H9 (cell line): ENCODE measurements around the gene NVL. TPM values are rescaled to one million over a fixed set of nuclear protein-coding genes. Genes with fewer than 3 reads are reported as not detected.

Experiments used
- DNase-seq: peaks from one replicate; pipeline ENCODE4 v3.0.0-alpha.2; 2017
- H2AFZ ChIP-seq: one replicate; pipeline ENCODE4 v1.6.1; 2013; ENCODE audit warnings: mild to moderate bottlenecking, low read length, control low read depth, moderate library complexity
- H2AK5ac ChIP-seq: 2 replicates; pipeline ENCODE4 v1.6.1; 2013; ENCODE audit warnings: low read length, control low read depth, mixed read lengths; ENCODE audit not compliant: insufficient read length
- H2BK120ac ChIP-seq: one replicate; pipeline ENCODE4 v1.6.1; 2013; ENCODE audit warnings: low read depth, mild to moderate bottlenecking, low read length, control low read depth, inconsistent platforms; ENCODE audit not compliant: poor library complexity, severe bottlenecking
- H2BK12ac ChIP-seq: 2 replicates; pipeline ENCODE4 v1.6.1; 2013; ENCODE audit warnings: low read length, control low read depth, mixed read lengths, low read depth; ENCODE audit not compliant: insufficient read length
- H2BK15ac ChIP-seq: 2 replicates; pipeline ENCODE4 v1.6.1; 2013; ENCODE audit warnings: low read depth, low read length, control low read depth
- H2BK20ac ChIP-seq: one replicate; pipeline ENCODE4 v1.6.1; 2013; ENCODE audit warnings: low read depth, mild to moderate bottlenecking, low read length, control low read depth, inconsistent platforms; ENCODE audit not compliant: poor library complexity, severe bottlenecking
- H2BK5ac ChIP-seq: 2 replicates; pipeline ENCODE4 v1.6.1; 2013; ENCODE audit warnings: low read length, control low read depth, mixed read lengths; ENCODE audit not compliant: insufficient read length
- H3K14ac ChIP-seq: 2 replicates; pipeline ENCODE4 v1.6.1; 2013; ENCODE audit warnings: low read length, control low read depth; ENCODE audit not compliant: insufficient read depth
- H3K18ac ChIP-seq: 2 replicates; pipeline ENCODE4 v1.6.1; 2013; ENCODE audit warnings: low read depth, mild to moderate bottlenecking, mixed read lengths, low read length, control low read depth; ENCODE audit not compliant: insufficient read length
- H3K23ac ChIP-seq: 2 replicates; pipeline ENCODE4 v1.6.1; 2013; ENCODE audit warnings: low read length, control low read depth, mixed read lengths, low read depth; ENCODE audit not compliant: insufficient read length
- H3K23me2 ChIP-seq: 2 replicates; pipeline ENCODE4 v1.6.1; 2013; ENCODE audit warnings: low read depth, mild to moderate bottlenecking, mixed read lengths, low read length, control low read depth; ENCODE audit not compliant: insufficient read length, poor library complexity, severe bottlenecking
- H3K27ac ChIP-seq: 2 replicates; pipeline ENCODE4 v1.5.1; 2013; ENCODE audit warnings: low read length, control low read depth, mixed read lengths, low read depth; ENCODE audit not compliant: insufficient read length
- H3K27me3 ChIP-seq: 2 replicates; pipeline ENCODE4 v1.6.1; 2013; ENCODE audit warnings: low read length, control low read depth, inconsistent platforms; ENCODE audit not compliant: insufficient read depth
- H3K4ac ChIP-seq: 2 replicates; pipeline ENCODE4 v1.6.1; 2013; ENCODE audit warnings: low read depth, mild to moderate bottlenecking, control low read depth, inconsistent platforms, low read length, moderate library complexity
- H3K4me1 ChIP-seq: 2 replicates; pipeline ENCODE4 v1.6.1; 2013; ENCODE audit warnings: low read length, control low read depth, inconsistent platforms; ENCODE audit not compliant: insufficient read depth
- H3K4me2 ChIP-seq: 2 replicates; pipeline ENCODE4 v1.6.1; 2013; ENCODE audit warnings: low read length, control low read depth, mixed read lengths; ENCODE audit not compliant: insufficient read length, insufficient read depth
- H3K56ac ChIP-seq: 2 replicates; pipeline ENCODE4 v1.6.1; 2013; ENCODE audit warnings: low read depth, mild to moderate bottlenecking, mixed read lengths, low read length, control low read depth; ENCODE audit not compliant: insufficient read length
- H3K79me1 ChIP-seq: 2 replicates; pipeline ENCODE4 v1.6.1; 2013; ENCODE audit warnings: low read depth, mild to moderate bottlenecking, moderate library complexity, low read length, control low read depth, inconsistent platforms; ENCODE audit not compliant: insufficient read depth, poor library complexity, severe bottlenecking
- H3K79me2 ChIP-seq: 2 replicates; pipeline ENCODE4 v1.6.1; 2013; ENCODE audit warnings: low read length, control low read depth, inconsistent platforms; ENCODE audit not compliant: insufficient read depth
- H3K9ac ChIP-seq: 2 replicates; pipeline ENCODE4 v1.6.1; 2013; ENCODE audit warnings: low read length, control low read depth, mixed read lengths; ENCODE audit not compliant: insufficient read length; ENCODE audit errors: extremely low read depth
- H3K9me3 ChIP-seq: one replicate; pipeline ENCODE4 v1.6.1; 2013; ENCODE audit warnings: low read depth, low read length, inconsistent platforms; ENCODE audit not compliant: control insufficient read depth
- H3T11ph ChIP-seq: one replicate; pipeline ENCODE4 v1.6.1; 2013; ENCODE audit warnings: mild to moderate bottlenecking, low read length, control low read depth, inconsistent platforms
- H4K20me1 ChIP-seq: one replicate; pipeline ENCODE4 v1.6.1; 2013; ENCODE audit not compliant: control insufficient read depth, insufficient read length, insufficient read depth
- H4K5ac ChIP-seq: 2 replicates; pipeline ENCODE4 v1.6.1; 2013; ENCODE audit warnings: low read depth, mild to moderate bottlenecking, mixed read lengths, low read length, control low read depth; ENCODE audit not compliant: insufficient read length
- H4K8ac ChIP-seq: replicated peaks from 2 replicates; pipeline ENCODE4 v1.6.1; 2013; ENCODE audit warnings: low read length, control low read depth, mixed read lengths, low read depth; ENCODE audit not compliant: insufficient read length
- H4K91ac ChIP-seq: 2 replicates; pipeline ENCODE4 v1.6.1; 2013; ENCODE audit warnings: low read depth, mild to moderate bottlenecking, moderate library complexity, mixed read lengths, low read length, control low read depth; ENCODE audit not compliant: insufficient read length
- H3K27ac Mint-ChIP-seq, 3 experiments: 2 replicates in 2 of 3; 3 replicates in 1 of 3; pipeline ENCODE4 v1.8.0; 2020 to 2021; ENCODE audit warnings: mixed read lengths in 3 of 3, mild to moderate bottlenecking in 1 of 3, moderate library complexity in 1 of 3
- H3K27me3 Mint-ChIP-seq: 2 replicates; pipeline ENCODE4 v1.8.0; 2021; ENCODE audit warnings: low read depth, mild to moderate bottlenecking, moderate library complexity, mixed read lengths
- H3K36me3 Mint-ChIP-seq, 3 experiments: 2 replicates in 2 of 3; 3 replicates in 1 of 3; pipeline ENCODE4 v1.8.0; 2020 to 2021; ENCODE audit warnings: low read depth in 3 of 3, mixed read lengths in 3 of 3; ENCODE audit not compliant: insufficient read depth in 1 of 3
- H3K4me1 Mint-ChIP-seq, 2 experiments: 2 replicates each; pipeline ENCODE4 v1.8.0; 2020; ENCODE audit warnings: mixed read lengths in 2 of 2
- H3K4me3 Mint-ChIP-seq, 2 experiments: 2 replicates in 1 of 2; 3 replicates in 1 of 2; pipeline ENCODE4 v1.8.0; 2020 to 2021; ENCODE audit warnings: mild to moderate bottlenecking in 2 of 2, mixed read lengths in 2 of 2, moderate library complexity in 1 of 2
- H3K9me3 Mint-ChIP-seq, 2 experiments: 2 replicates in 1 of 2; 3 replicates in 1 of 2; pipeline ENCODE4 v1.8.0; 2020; ENCODE audit warnings: mild to moderate bottlenecking in 2 of 2, mixed read lengths in 2 of 2, moderate library complexity in 1 of 2
- WGBS: extraction: QIAGEN DNeasy Blood & Tissue Kit; methylation state at CpG from one replicate; pipeline ENCODE4 v1.1.7; 2013; ENCODE audit warnings: missing lambda C conversion rate, low lambda C conversion rate, mixed read lengths; ENCODE audit not compliant: insufficient read length; ENCODE audit errors: extremely low coverage; 5-methylcytosine and 5-hydroxymethylcytosine counted together
- total RNA-seq: library from RNA; stranded (reverse); gene quantifications from 2 replicates; pipeline ENCODE4 v1.2.1, GENCODE V29; 2021
- TF ChIP-seq, protein P1 (sequence below): fragments of 200-600 bp; sonication (generic); conservative IDR thresholded peaks from 3 replicates; pipeline ENCODE4 v1.8.0; 2021; ENCODE audit warnings: antibody characterized with exemption, mild to moderate bottlenecking

Gene NVL
- total RNA-seq, 1 experiment from 2014 or later, result 66.9 TPM

DNA sequence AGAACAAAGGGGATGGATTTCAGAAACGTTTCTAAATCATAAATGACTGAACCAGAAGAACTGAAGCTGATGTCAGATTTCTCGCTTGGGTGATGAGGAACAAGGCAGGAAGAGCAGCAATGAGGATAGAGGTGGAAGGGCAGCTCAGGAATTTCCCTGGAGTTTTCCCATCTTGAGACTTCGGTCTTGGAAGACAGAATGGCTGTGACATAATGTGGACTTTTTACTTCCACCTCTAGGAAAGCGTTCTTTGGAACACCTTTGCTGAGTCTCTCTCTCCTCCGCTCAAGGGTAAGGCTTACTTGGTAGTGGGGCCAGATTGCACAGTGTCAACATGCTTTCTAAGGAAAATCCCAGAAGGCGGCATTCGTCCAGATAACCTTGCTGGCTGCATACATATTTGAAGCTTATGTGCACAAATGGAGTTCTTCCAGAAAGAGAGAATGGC lies 110.3 kb downstream of the NVL start:
- H3K79me2 ChIP-seq, result no peaks in the 10 kb centered on the region
- H2BK20ac ChIP-seq, result no peak overlapping the region
- H4K8ac ChIP-seq, result no peak overlapping the region
- no peak overlapping the region for H2BK12ac ChIP-seq
- no peak overlapping the region for H3K18ac ChIP-seq
- H2BK15ac ChIP-seq, result no peak overlapping the region
- H3K9me3 ChIP-seq, result no peaks in the 10 kb centered on the region
- TF ChIP-seq, protein P1, sequence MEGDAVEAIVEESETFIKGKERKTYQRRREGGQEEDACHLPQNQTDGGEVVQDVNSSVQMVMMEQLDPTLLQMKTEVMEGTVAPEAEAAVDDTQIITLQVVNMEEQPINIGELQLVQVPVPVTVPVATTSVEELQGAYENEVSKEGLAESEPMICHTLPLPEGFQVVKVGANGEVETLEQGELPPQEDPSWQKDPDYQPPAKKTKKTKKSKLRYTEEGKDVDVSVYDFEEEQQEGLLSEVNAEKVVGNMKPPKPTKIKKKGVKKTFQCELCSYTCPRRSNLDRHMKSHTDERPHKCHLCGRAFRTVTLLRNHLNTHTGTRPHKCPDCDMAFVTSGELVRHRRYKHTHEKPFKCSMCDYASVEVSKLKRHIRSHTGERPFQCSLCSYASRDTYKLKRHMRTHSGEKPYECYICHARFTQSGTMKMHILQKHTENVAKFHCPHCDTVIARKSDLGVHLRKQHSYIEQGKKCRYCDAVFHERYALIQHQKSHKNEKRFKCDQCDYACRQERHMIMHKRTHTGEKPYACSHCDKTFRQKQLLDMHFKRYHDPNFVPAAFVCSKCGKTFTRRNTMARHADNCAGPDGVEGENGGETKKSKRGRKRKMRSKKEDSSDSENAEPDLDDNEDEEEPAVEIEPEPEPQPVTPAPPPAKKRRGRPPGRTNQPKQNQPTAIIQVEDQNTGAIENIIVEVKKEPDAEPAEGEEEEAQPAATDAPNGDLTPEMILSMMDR, result no peak
- H3K23me2 ChIP-seq, result no peaks in the 10 kb centered on the region
- H3K27ac ChIP-seq, result no peak overlapping the region
- no peak overlapping the region for H2BK5ac ChIP-seq
- Mint-ChIP-seq H3K27ac (no peak overlapping the region), H3K4me3 (no peak overlapping the region), H3K36me3 (no peaks in the 10 kb centered on the region), H3K9me3 (no peaks in the 10 kb centered on the region), H3K27me3 (peaks cover 7% of the 10 kb centered on the region), H3K4me1 (peaks cover 25% of the 10 kb centered on the region in 2 experiments)
- no peak overlapping the region for H3K23ac ChIP-seq
- no peak overlapping the region for H3K9ac ChIP-seq
- no peaks in the 10 kb centered on the region for H3K79me1 ChIP-seq
- no peak overlapping the region for H4K91ac ChIP-seq
- no peak overlapping the region for H3T11ph ChIP-seq
- no peaks in the 10 kb centered on the region for H4K20me1 ChIP-seq
- no peak overlapping the region for H3K4ac ChIP-seq
- no peak for DNase-seq
- no peak overlapping the region for H4K5ac ChIP-seq
- H3K4me2 ChIP-seq, result no peak overlapping the region
- no peak overlapping the region for H3K14ac ChIP-seq
- H2AFZ ChIP-seq, result no peak overlapping the region
- H2AK5ac ChIP-seq, result no peak overlapping the region
- H3K56ac ChIP-seq, result no peak overlapping the region
- H3K4me1 ChIP-seq, result peaks cover 5% of the 10 kb centered on the region; the same call in 1 of the 2 replicates
- H2BK120ac ChIP-seq, result no peak overlapping the region
- H3K27me3 ChIP-seq, result no peaks in the 10 kb centered on the region; the same call in 1 of the 2 replicates
- WGBS, result no CpG with 5 or more reads among the region's 7 CpGs
